Adipocyte (in vitro differentiated cells): ENCODE measurements around the gene ACADS.

Source experiments
- DNase-seq: peaks from one replicate; pipeline ENCODE4 v3.0.0-alpha.2; 2015; ENCODE audit warnings: low read depth
- H3K27me3 ChIP-seq: replicated peaks from 2 replicates; pipeline ENCODE4 v1.7.0; 2013; ENCODE audit warnings: mild to moderate bottlenecking, low read length, moderate library complexity; ENCODE audit not compliant: control insufficient read depth, insufficient read depth
- H3K36me3 ChIP-seq: 2 replicates; pipeline ENCODE4 v1.7.0; 2013; ENCODE audit warnings: low read length, mild to moderate bottlenecking, moderate library complexity; ENCODE audit not compliant: control insufficient read depth, insufficient read depth, severe bottlenecking
- H3K4me1 ChIP-seq: 2 replicates; pipeline ENCODE4 v1.7.0; 2013; ENCODE audit warnings: mild to moderate bottlenecking, low read length, moderate library complexity; ENCODE audit not compliant: control insufficient read depth, insufficient read depth
- H3K4me3 ChIP-seq: 2 replicates; pipeline ENCODE4 v1.7.0; 2013; ENCODE audit warnings: mild to moderate bottlenecking, low read length, moderate library complexity
- H3K9ac ChIP-seq: 2 replicates; pipeline ENCODE4 v1.7.0; 2013; ENCODE audit warnings: mild to moderate bottlenecking, low read length, moderate library complexity
- H3K9me3 ChIP-seq: 2 replicates; pipeline ENCODE4 v1.7.0; 2013; ENCODE audit warnings: mild to moderate bottlenecking, low read length, moderate library complexity; ENCODE audit not compliant: control insufficient read depth

Gene ACADS, protein sequence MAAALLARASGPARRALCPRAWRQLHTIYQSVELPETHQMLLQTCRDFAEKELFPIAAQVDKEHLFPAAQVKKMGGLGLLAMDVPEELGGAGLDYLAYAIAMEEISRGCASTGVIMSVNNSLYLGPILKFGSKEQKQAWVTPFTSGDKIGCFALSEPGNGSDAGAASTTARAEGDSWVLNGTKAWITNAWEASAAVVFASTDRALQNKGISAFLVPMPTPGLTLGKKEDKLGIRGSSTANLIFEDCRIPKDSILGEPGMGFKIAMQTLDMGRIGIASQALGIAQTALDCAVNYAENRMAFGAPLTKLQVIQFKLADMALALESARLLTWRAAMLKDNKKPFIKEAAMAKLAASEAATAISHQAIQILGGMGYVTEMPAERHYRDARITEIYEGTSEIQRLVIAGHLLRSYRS

GRCh38 chr12:120725659-120726509 lies at the start of gene ACADS:
TSS of gene ACADS (plus strand) at chr12:120725826. CDS start at chr12:120725886, 60 bp downstream.
- H3K36me3 ChIP-seq: peaks cover 41% of the 10 kb centered on the region
- peak; percentile 91 for DNase-seq
- no peaks in the 10 kb centered on the region for H3K9me3 ChIP-seq
- peak within 1 kb of the TSS; percentile 89 for H3K4me3 ChIP-seq
- H3K4me1 ChIP-seq: peaks cover 41% of the 10 kb centered on the region
- no peaks in the 10 kb centered on the region for H3K27me3 ChIP-seq
- peak within 1 kb of the TSS; percentile 91 for H3K9ac ChIP-seq

DNA sequence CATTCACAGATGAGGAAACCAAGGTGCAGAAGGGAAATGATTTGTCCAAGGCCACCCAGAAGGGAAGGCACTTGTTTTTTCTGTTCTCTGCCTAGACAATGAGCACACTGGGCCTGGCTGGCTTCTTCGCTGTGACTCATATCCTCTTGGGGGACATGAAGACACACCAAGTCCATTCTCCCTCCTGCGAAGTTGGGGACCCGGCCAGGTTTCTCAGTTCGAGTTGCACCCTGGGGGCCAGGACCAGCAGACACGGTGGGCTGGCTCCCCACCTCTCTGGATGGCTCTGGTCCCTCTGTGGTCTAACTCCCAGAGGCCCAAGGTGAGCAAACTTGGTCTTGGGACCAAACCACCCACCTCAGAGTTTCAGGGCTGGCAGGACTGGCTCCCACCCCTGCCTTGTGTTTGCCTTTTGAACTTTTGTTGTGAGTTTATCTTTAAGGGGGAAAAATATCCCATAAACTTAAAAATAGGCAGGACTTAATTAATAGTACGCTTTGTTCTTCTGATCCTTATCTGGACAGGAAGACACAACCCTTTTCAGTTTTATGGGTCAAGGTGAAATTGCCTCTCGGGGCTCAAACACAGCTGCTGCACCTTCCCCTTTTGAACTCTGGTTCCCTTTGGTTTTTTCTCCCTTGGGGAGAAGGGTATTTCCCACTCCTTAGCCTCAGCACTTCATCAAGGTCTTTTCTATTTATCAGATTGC lies 47.7 kb upstream of the ACADS start:
- DNase-seq: no peak
- H3K9me3 ChIP-seq: no peaks in the 10 kb centered on the region
- peaks cover 19% of the 10 kb centered on the region for H3K27me3 ChIP-seq
- H3K4me1 ChIP-seq: no peaks in the 10 kb centered on the region
- H3K9ac ChIP-seq: no peak overlapping the region
- H3K4me3 ChIP-seq: no peak overlapping the region
- no peaks in the 10 kb centered on the region for H3K36me3 ChIP-seq

- H3K36me3 ChIP-seq: no peaks in the 10 kb centered on the region
- H3K27me3 ChIP-seq: peaks cover 18% of the 10 kb centered on the region
- H3K4me3 ChIP-seq: no peak overlapping the region
- no peak overlapping the region for H3K9ac ChIP-seq
- H3K4me1 ChIP-seq: no peaks in the 10 kb centered on the region
- no peak for DNase-seq
- H3K9me3 ChIP-seq: no peaks in the 10 kb centered on the region
Measured at GRCh38 chr12:120678572-120678971, 47.1 kb upstream of the ACADS start.

GRCh38 chr12:120680165-120680738 lies 45.4 kb upstream of the ACADS start:
- no peaks in the 10 kb centered on the region for H3K36me3 ChIP-seq
- no peak for DNase-seq
- H3K9me3 ChIP-seq: no peaks in the 10 kb centered on the region
- H3K27me3 ChIP-seq: peaks cover 7% of the 10 kb centered on the region
- no peak overlapping the region for H3K4me3 ChIP-seq
- no peak overlapping the region for H3K9ac ChIP-seq
- no peaks in the 10 kb centered on the region for H3K4me1 ChIP-seq

DNA sequence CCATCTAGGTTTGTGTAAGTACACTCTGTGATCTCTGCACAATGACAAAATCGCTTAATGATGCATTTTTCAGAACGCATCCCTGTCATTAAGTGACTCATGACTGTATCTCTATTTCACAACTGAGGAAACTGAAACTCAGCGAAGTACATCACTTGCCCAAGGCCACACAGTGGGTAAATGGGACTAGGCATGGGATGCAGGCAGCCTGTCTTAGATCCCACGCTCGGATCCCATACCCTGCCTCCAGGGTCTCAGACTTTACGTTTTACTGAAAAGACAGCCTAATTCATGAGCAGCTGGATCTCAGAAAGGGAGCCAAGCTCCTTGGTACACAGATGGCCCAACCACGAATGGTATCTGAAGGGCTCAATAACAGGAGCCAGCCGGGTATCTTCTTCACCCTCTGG lies 41.1 kb upstream of the ACADS start:
- H3K4me3 ChIP-seq: no peak overlapping the region
- no peak overlapping the region for H3K9ac ChIP-seq
- H3K4me1 ChIP-seq: peaks cover 20% of the 10 kb centered on the region
- no peaks in the 10 kb centered on the region for H3K36me3 ChIP-seq
- H3K9me3 ChIP-seq: no peaks in the 10 kb centered on the region
- no peaks in the 10 kb centered on the region for H3K27me3 ChIP-seq
- peak; percentile 26 for DNase-seq

DNA sequence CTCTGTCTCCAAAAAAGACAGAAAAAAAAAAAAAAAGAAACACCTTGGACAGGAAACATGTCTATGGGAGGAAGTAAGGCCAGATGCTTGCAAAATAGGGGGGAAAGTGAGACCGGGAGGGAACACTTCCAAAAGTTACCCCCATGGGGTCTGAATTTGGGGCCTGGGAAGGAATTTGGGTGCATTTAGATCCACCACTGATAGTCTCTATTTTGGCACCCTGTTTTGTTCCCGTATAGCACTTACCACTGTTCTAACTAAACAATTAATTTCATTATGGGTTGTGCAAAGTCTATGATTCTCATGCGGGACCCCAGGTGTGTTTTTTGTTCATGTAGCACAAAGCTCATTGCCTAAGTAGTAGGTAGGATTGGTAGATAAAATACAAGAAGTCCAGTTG lies 40.1 kb upstream of the ACADS start:
- Histone ChIP-seq H3K4me1 (peaks cover 30% of the 10 kb centered on the region), H3K4me3 (peak overlapping the region; percentile 96), H3K9me3 (no peaks in the 10 kb centered on the region), H3K27me3 (no peaks in the 10 kb centered on the region), H3K36me3 (no peaks in the 10 kb centered on the region), H3K9ac (peak overlapping the region; percentile 87)
- no peak for DNase-seq

DNA sequence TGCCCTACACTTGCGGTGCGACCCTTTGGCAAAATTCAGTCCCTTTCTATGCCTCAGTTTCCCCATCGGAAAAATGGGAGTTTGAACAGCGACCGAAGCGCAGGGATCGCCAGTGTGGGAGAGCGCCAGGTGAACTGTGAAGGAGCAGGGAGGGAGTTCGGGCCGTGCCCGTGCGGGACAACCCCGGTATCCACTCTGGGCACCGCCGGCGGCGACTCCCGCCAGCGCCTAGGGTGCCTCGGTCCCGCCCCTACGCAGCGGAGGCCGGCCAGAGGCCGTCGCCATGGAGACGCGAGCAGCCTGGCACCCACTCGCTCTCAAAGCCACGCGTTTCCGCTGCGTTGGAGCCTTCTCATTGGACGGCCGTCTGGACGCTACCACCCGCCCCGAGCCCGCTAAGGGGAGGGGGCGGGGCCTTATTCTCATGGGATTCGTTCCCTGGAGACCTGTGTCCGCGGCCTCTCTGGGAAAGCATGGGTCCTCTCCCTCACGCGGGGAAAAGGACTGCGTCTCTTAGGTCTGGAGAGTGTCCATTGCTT lies 39.4 kb upstream of the ACADS start:
- Histone ChIP-seq H3K27me3 (no peaks in the 10 kb centered on the region), H3K9ac (peak overlapping the region; percentile 87), H3K4me1 (peaks cover 37% of the 10 kb centered on the region), H3K4me3 (peak overlapping the region; percentile 96), H3K9me3 (no peaks in the 10 kb centered on the region), H3K36me3 (no peaks in the 10 kb centered on the region)
- DNase-seq: peak; percentile 99

GRCh38 chr12:120686690-120687577 lies 38.7 kb upstream of the ACADS start, which contains the start of gene MLEC:
TSS of gene MLEC (plus strand) at chr12:120687149. CDS start at chr12:120687297, 148 bp downstream.
- peaks cover 40% of the 10 kb centered on the region for H3K4me1 ChIP-seq
- H3K4me3 ChIP-seq: peak within 1 kb of the TSS; percentile 96
- H3K27me3 ChIP-seq: no peaks in the 10 kb centered on the region
- H3K9me3 ChIP-seq: no peaks in the 10 kb centered on the region
- no peaks in the 10 kb centered on the region for H3K36me3 ChIP-seq
- H3K9ac ChIP-seq: peak within 1 kb of the TSS; percentile 96
- DNase-seq: peak; percentile 99

GRCh38 chr12:120687578-120688289 lies 37.9 kb upstream of the ACADS start:
- H3K4me1 ChIP-seq: peaks cover 47% of the 10 kb centered on the region
- peak overlapping the region; percentile 96 for H3K9ac ChIP-seq
- H3K36me3 ChIP-seq: no peaks in the 10 kb centered on the region
- peak overlapping the region; percentile 96 for H3K4me3 ChIP-seq
- H3K9me3 ChIP-seq: no peaks in the 10 kb centered on the region
- H3K27me3 ChIP-seq: no peaks in the 10 kb centered on the region
- DNase-seq: peak; percentile 60
